Measurements from ENCODE around the gene CSK. TPM values are rescaled to one million over a fixed set of nuclear protein-coding genes. Genes with fewer than 3 reads are reported as not detected.

CSK gene
- polyA plus RNA-seq, 1 of the 3 experiments (the other 2 are of a cell fraction): 53.1 TPM

DNA sequence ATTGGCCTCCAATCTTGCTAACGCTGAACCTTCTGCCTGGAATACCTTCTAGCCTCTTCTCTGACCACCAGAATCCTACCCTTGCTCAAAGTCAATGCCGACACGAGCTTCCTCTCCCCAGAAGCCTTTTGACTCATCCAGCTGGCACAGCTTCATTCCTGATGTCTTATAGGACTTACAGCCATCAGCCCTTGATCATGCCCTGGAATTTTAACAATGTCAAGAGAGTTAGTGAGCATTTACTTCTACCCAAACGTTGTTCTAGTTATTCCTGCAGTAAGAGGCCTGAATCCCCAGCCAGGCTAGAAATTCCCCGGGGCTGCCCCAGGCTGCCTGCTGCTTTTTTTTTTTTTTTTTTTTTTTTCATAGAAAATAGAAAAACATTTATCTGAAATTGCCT is 29.3 kb upstream of the CSK start:
- CTCF ChIA-PET: interaction anchor here (1.0 to 4.8 kb wide), 3 partner anchors 16 to 118 kb away, joined by 3 to 30 read pairs (median 3); no protein-coding TSS in a partner anchor
- Histone ChIP-seq H3K4me1 (ENCODE audit: control insufficient read depth in 1 of 2, insufficient read depth in 2 of 2, low read depth in 1 of 2, low read length in 1 of 2) (no peaks in the 10 kb centered on the region), H3K27ac (ENCODE audit: low read depth in 2 of 2, low read length in 1 of 2) (no peak overlapping the region), H3K4me2 (no peak overlapping the region), H3K79me2 (ENCODE audit: insufficient read depth) (no peaks in the 10 kb centered on the region), H3K36me3 (replicated peaks in 1 of 2; ENCODE audit: control insufficient read depth in 1 of 2, insufficient read depth in 2 of 2, low read length in 1 of 2) (no peaks in the 10 kb centered on the region), H2AFZ (ENCODE audit: low read depth) (no peak overlapping the region), H3K9me3 (no peaks in the 10 kb centered on the region), H4K20me1 (ENCODE audit: insufficient read depth) (no peaks in the 10 kb centered on the region), H3F3A (replicated peaks; ENCODE audit: insufficient read depth) (peaks cover 10% of the 10 kb centered on the region), H3K9ac (no peak overlapping the region), H3K9me2 (no peaks in the 10 kb centered on the region), H3K27me3 (ENCODE audit: insufficient read depth) (no peaks in the 10 kb centered on the region), H3K4me3 (ENCODE audit: low read depth in 2 of 2, low read length in 1 of 2) (no peak overlapping the region)
- no peak for DNase-seq
- no peak for TF ChIP-seq YY1 (IDR thresholded peaks at IDR 0.05; ENCODE audit: low read depth)
- TF ChIP-seq NFIC (IDR thresholded peaks at IDR 0.05; ENCODE audit: borderline replicate concordance): 0 out of 2 replicates have a peak, but pooled peaks have one; percentile 25
- peak; percentile 29; the same call in 1 of the 2 replicates for TF ChIP-seq TEAD4 (IDR thresholded peaks at IDR 0.05; ENCODE audit: borderline replicate concordance, insufficient read depth)
- no peak for TF ChIP-seq RFX5 (IDR thresholded peaks at IDR 0.05; ENCODE audit: low read length)
- POLR2A ChIA-PET: no interaction called here
- WGBS (ENCODE audit: low lambda C conversion rate): 25% methylated on average over 5 of the region's 5 CpGs

- TF ChIP-seq MEF2A (IDR thresholded peaks at IDR 0.05; ENCODE audit: borderline replicate concordance, low read depth): no peak
- no peak for TF ChIP-seq RFX5 (IDR thresholded peaks at IDR 0.05; ENCODE audit: low read length)
- no peaks in the 10 kb centered on the region for H3K79me2 ChIP-seq (ENCODE audit: insufficient read depth)
- H3K4me2 ChIP-seq: no peak overlapping the region
- DNase-seq: no peak
- 83% methylated on average over 19 of the region's 20 CpGs for WGBS (ENCODE audit: low lambda C conversion rate)
- H3K27ac ChIP-seq (ENCODE audit: low read depth in 2 of 2, low read length in 1 of 2): no peak overlapping the region
- H3K4me1 ChIP-seq (ENCODE audit: control insufficient read depth in 1 of 2, insufficient read depth in 2 of 2, low read depth in 1 of 2, low read length in 1 of 2): no peaks in the 10 kb centered on the region
- H3K9ac ChIP-seq: no peak overlapping the region
- peaks cover 10% of the 10 kb centered on the region for H3F3A ChIP-seq (replicated peaks; ENCODE audit: insufficient read depth)
- CTCF ChIA-PET: interaction anchor here (0.9 to 4.8 kb wide), 3 partner anchors 14 to 123 kb away, joined by 3 to 30 read pairs (median 3); no protein-coding TSS in a partner anchor
- 0 out of 2 replicates have a peak, but pooled peaks cover 7% of the 10 kb centered on the region for H3K27me3 ChIP-seq (ENCODE audit: insufficient read depth)
- no peaks in the 10 kb centered on the region for H4K20me1 ChIP-seq (ENCODE audit: insufficient read depth)
- no peaks in the 10 kb centered on the region for H3K36me3 ChIP-seq (replicated peaks in 1 of 2; ENCODE audit: control insufficient read depth in 1 of 2, insufficient read depth in 2 of 2, low read length in 1 of 2)
- H2AFZ ChIP-seq (ENCODE audit: low read depth): no peak overlapping the region
- POLR2A ChIA-PET: no interaction called here
- no peaks in the 10 kb centered on the region for H3K9me2 ChIP-seq
- no peaks in the 10 kb centered on the region for H3K9me3 ChIP-seq
- H3K4me3 ChIP-seq (ENCODE audit: low read depth in 2 of 2, low read length in 1 of 2): no peak overlapping the region
Measured at GRCh38 chr15:74754593-74755215, 27.2 kb upstream of the CSK start.

- POLR2A ChIA-PET: no interaction called here
- Histone ChIP-seq H3K4me1 (ENCODE audit: control insufficient read depth in 1 of 2, insufficient read depth in 2 of 2, low read depth in 1 of 2, low read length in 1 of 2) (no peaks in the 10 kb centered on the region), H3K9ac (no peak overlapping the region), H3K9me3 (no peaks in the 10 kb centered on the region), H4K20me1 (ENCODE audit: insufficient read depth) (no peaks in the 10 kb centered on the region), H3K27ac (ENCODE audit: low read depth in 2 of 2, low read length in 1 of 2) (no peak overlapping the region), H3K4me2 (no peak overlapping the region), H3K36me3 (replicated peaks in 1 of 2; ENCODE audit: control insufficient read depth in 1 of 2, insufficient read depth in 2 of 2, low read length in 1 of 2) (no peaks in the 10 kb centered on the region), H3K27me3 (ENCODE audit: insufficient read depth) (peaks cover 7% of the 10 kb centered on the region; the same call in 1 of the 2 replicates), H3K79me2 (ENCODE audit: insufficient read depth) (no peaks in the 10 kb centered on the region), H2AFZ (ENCODE audit: low read depth) (no peak overlapping the region), H3F3A (replicated peaks; ENCODE audit: insufficient read depth) (no peaks in the 10 kb centered on the region), H3K4me3 (ENCODE audit: low read depth in 2 of 2, low read length in 1 of 2) (no peak overlapping the region), H3K9me2 (no peaks in the 10 kb centered on the region)
- CTCF ChIA-PET: interaction anchor here (3.1 to 5.8 kb wide), 2 partner anchors 12 to 124 kb away, joined by 27 to 72 read pairs; no protein-coding TSS in a partner anchor
- TF ChIP-seq ZBTB33 (IDR thresholded peaks at IDR 0.05; ENCODE audit: borderline replicate concordance, low read depth) (no peak), RXRA (IDR thresholded peaks at IDR 0.05; ENCODE audit: borderline replicate concordance, low read depth) (no peak), MEF2A (IDR thresholded peaks at IDR 0.05; ENCODE audit: borderline replicate concordance, low read depth) (no peak)
- DNase-seq: no peak
- WGBS (ENCODE audit: low lambda C conversion rate): 69% methylated on average over 8 of the region's 8 CpGs
Measured at GRCh38 chr15:74758736-74759135, 23.1 kb upstream of the CSK start.
